Nephron progenitor cell (in vitro differentiated cells): ENCODE measurements around the gene FBXL7.

ENCODE experiments used
- DNase-seq: peaks from one replicate; pipeline ENCODE4 v3.0.0; 2021
- H3K27ac Mint-ChIP-seq: 2 replicates; pipeline ENCODE4 v1.8.0; 2021; ENCODE audit warnings: mild to moderate bottlenecking, moderate library complexity, mixed read lengths
- H3K27me3 Mint-ChIP-seq: 2 replicates; pipeline ENCODE4 v1.8.0; 2021; ENCODE audit warnings: mild to moderate bottlenecking, low read depth, mixed read lengths; ENCODE audit not compliant: poor library complexity
- H3K36me3 Mint-ChIP-seq: 2 replicates; pipeline ENCODE4 v1.8.0; 2021; ENCODE audit warnings: low read depth, mixed read lengths
- H3K4me1 Mint-ChIP-seq: 2 replicates; pipeline ENCODE4 v1.8.0; 2021; ENCODE audit warnings: mixed read lengths
- H3K4me3 Mint-ChIP-seq: 2 replicates; pipeline ENCODE4 v1.8.0; 2021; ENCODE audit warnings: mild to moderate bottlenecking, moderate library complexity, mixed read lengths
- H3K9me3 Mint-ChIP-seq: 2 replicates; pipeline ENCODE4 v1.8.0; 2021; ENCODE audit warnings: mild to moderate bottlenecking, moderate library complexity, mixed read lengths
- CTCF ChIP-seq: fragments of 200-600 bp; sonication (generic); IDR thresholded peaks from 2 replicates; pipeline ENCODE4 v1.5.0; 2021; ENCODE audit warnings: antibody characterized with exemption

The FBXL7 gene

DNA sequence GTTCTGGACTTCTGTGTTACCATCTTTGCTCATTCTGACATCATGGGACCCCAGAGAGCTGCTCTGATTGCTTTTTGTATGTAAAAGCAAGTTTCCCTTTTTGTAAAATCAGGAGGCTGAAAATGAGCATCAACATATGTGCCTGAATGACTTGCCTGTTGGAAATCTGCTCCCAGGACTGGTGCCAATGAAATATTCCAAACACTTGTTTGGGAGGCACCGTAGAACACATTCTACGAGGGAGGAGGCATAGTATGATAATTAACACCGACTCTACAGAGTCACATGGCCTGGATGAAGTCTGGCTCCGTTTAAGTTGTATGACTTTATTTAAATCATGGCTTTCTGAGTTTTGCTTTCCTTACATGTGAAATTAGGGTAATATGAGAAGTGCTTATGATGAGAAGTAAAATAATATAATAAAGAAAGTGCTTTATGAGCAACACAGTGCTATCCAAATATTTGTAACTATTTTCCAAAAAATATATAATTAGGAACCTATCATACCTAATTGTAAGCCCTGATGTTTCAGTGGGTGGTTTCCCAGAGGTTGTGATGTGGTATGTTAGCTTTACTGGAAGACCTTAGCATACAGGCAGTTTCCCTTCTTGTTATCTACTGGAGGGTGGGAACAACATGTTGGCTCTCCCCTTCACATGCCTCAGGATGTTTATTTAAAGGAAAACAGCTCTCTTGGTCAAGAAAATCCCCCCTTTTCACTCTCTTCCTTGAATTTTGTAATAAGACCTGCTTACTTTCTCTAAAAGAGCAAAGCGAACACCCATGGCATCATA lies 238.1 kb downstream of the FBXL7 start:
- Mint-ChIP-seq H3K27me3 (no peaks in the 10 kb centered on the region), H3K36me3 (peaks cover 7% of the 10 kb centered on the region), H3K4me3 (no peak overlapping the region), H3K9me3 (peaks cover 6% of the 10 kb centered on the region), H3K27ac (no peak overlapping the region), H3K4me1 (peaks cover 11% of the 10 kb centered on the region)
- no peak for TF ChIP-seq CTCF
- DNase-seq = no peak

GRCh38 chr5:15740383-15740782 lies 240.4 kb downstream of the FBXL7 start:
- no peak for DNase-seq
- no peaks in the 10 kb centered on the region for H3K27me3 Mint-ChIP-seq
- H3K27ac Mint-ChIP-seq = no peak overlapping the region
- H3K4me1 Mint-ChIP-seq = peaks cover 10% of the 10 kb centered on the region
- no peak overlapping the region for H3K4me3 Mint-ChIP-seq
- TF ChIP-seq CTCF = no peak
- peaks cover 17% of the 10 kb centered on the region for H3K36me3 Mint-ChIP-seq
- peaks cover 22% of the 10 kb centered on the region for H3K9me3 Mint-ChIP-seq

DNA sequence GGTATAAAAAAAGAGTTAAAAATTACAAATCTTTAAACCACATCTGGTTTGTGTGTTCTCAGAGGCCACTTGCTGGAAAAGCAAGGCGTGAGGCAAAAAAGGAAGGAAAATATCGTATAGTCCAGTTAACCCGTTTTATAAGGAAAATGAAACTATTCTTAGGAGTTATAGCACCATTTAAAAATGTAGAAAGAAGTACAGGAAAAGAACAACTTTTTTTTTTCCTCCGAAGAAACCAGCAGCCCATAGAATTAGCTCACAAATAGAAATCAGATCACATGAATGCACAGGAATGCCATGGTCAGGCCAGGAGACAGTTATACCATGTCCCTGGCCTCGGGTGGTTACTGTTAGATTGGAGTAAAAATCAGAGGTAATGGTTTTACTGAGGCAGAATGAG lies 241.6 kb downstream of the FBXL7 start:
- Mint-ChIP-seq H3K4me1 (peaks cover 6% of the 10 kb centered on the region), H3K9me3 (peaks cover 24% of the 10 kb centered on the region), H3K36me3 (peaks cover 17% of the 10 kb centered on the region), H3K4me3 (no peak overlapping the region), H3K27me3 (no peaks in the 10 kb centered on the region), H3K27ac (no peak overlapping the region)
- no peak for DNase-seq
- TF ChIP-seq CTCF = no peak

DNA sequence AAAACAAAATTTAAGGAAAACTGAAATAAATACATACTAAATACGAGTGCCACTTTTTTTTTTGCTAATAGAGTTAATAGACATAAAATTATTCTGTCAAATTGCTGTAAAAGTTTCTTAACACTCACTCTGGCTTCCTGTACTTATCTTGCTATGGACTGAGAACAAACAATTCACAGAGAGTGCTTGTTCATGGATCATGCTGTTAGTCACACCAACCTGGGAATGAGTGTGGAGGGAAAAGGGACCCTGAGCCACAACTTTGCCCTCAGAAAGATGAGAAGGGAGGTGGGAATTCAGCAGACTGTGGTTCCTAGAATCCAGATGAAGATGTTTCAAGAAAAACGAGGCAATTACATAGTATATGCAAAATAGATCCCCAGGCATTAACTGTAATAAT lies 246.9 kb downstream of the FBXL7 start:
- no peak for DNase-seq
- Mint-ChIP-seq H3K27ac (no peak overlapping the region), H3K4me1 (peaks cover 5% of the 10 kb centered on the region)

GRCh38 chr5:15748266-15748665 lies 248.3 kb downstream of the FBXL7 start:
- no peaks in the 10 kb centered on the region for H3K27me3 Mint-ChIP-seq
- no peak overlapping the region for H3K4me3 Mint-ChIP-seq
- no peak overlapping the region for H3K27ac Mint-ChIP-seq
- TF ChIP-seq CTCF = no peak
- H3K9me3 Mint-ChIP-seq = peaks cover 16% of the 10 kb centered on the region
- peaks cover 11% of the 10 kb centered on the region for H3K4me1 Mint-ChIP-seq
- peaks cover 9% of the 10 kb centered on the region for H3K36me3 Mint-ChIP-seq
- no peak for DNase-seq

More for the DNA sequence above, 246.9 kb downstream of the FBXL7 start:
- no peak for TF ChIP-seq CTCF
- Mint-ChIP-seq H3K36me3 (peaks cover 17% of the 10 kb centered on the region), H3K9me3 (peaks cover 24% of the 10 kb centered on the region), H3K4me3 (no peak overlapping the region), H3K27me3 (no peaks in the 10 kb centered on the region)
